Activated naive CD4-positive, alpha-beta T cell treated with anti-CD3 and anti-CD28 coated beads for 36 hours (primary cell): ENCODE results near the gene DQX1. TPM values are rescaled to one million over a fixed set of nuclear protein-coding genes. Genes with fewer than 3 reads are reported as not detected.
A peak's percentile ranks its signal among the peaks of the same experiment; 100 is the strongest.

Experiments
- CTCF ChIA-PET: fragments of 350-600 bp; sonication (Branson Sonifier 250); formaldehyde crosslinking; loops from one replicate; lab custom pipeline; 2021; ENCODE audit warnings: antibody characterized with exemption; lab: Charles Lee
- DNase-seq: peaks from one replicate; pipeline ENCODE4 v3.0.0-alpha.2; 2020
- H3K27ac Mint-ChIP-seq: one replicate; pipeline ENCODE4 v1.8.0; 2021; ENCODE audit warnings: mild to moderate bottlenecking, mixed read lengths
- H3K27me3 Mint-ChIP-seq: one replicate; pipeline ENCODE4 v1.8.0; 2021; ENCODE audit warnings: low read depth, mixed read lengths
- H3K36me3 Mint-ChIP-seq: one replicate; pipeline ENCODE4 v1.8.0; 2021; ENCODE audit warnings: low read depth, mixed read lengths
- H3K4me1 Mint-ChIP-seq: one replicate; pipeline ENCODE4 v1.8.0; 2021; ENCODE audit warnings: low read depth, mixed read lengths
- H3K4me3 Mint-ChIP-seq: one replicate; pipeline ENCODE4 v1.8.0; 2021; ENCODE audit warnings: mild to moderate bottlenecking, moderate library complexity, mixed read lengths
- H3K9me3 Mint-ChIP-seq: one replicate; pipeline ENCODE4 v1.8.0; 2021; ENCODE audit warnings: mixed read lengths
- intact Hi-C: fragments of 100-400 bp; cut with micrococcal nuclease; formaldehyde crosslinking; loops from one replicate; pipeline ENCODE4 v1.15.1; 2023
- total RNA-seq, 2 experiments: library from RNA; stranded (reverse); gene quantifications; one replicate each; pipeline ENCODE4 v1.2.3, GENCODE V29; 2021

DQX1 gene
- total RNA-seq = under 1 TPM; 0.10 to 0.45 TPM

- intact Hi-C loops = no loop called here
- Mint-ChIP-seq H3K4me3 (no peak within 1 kb of the TSS), H3K4me1 (peaks cover 27% of the 10 kb centered on the region), H3K9me3 (no peaks in the 10 kb centered on the region), H3K27ac (peak within 1 kb of the TSS; percentile 9), H3K27me3 (no peaks in the 10 kb centered on the region), H3K36me3 (peaks cover 36% of the 10 kb centered on the region)
- CTCF ChIA-PET = interaction anchor here (1.1 kb wide), 1 partner anchor 62 kb away, joined by 5 read pairs; no protein-coding TSS in a partner anchor
- DNase-seq = peak; percentile 33
Measured at GRCh38 chr2:74525717-74526648, at the start of gene DQX1. Gene DQX1 (minus strand): TSS chr2:74526231. CDS start chr2:74525729, 502 bp downstream.

GRCh38 chr2:74575320-74575719 lies 49.3 kb upstream of the DQX1 start:
- intact Hi-C loops = no loop called here
- CTCF ChIA-PET = interaction anchor here (1.0 to 12.8 kb wide), 4 partner anchors 11 to 93 kb away, joined by 4 to 144 read pairs (median 6); partner anchors contain the start of genes CCDC142 and TTC31

GRCh38 chr2:74573747-74574562 lies 47.9 kb upstream of the DQX1 start:
- CTCF ChIA-PET = interaction anchor here (0.7 to 12.8 kb wide), 3 partner anchors 12 to 18 kb away, joined by 3 to 144 read pairs (median 3); no protein-coding TSS in a partner anchor

More at GRCh38 chr2:74575320-74575719, 49.3 kb upstream of the DQX1 start:
- Mint-ChIP-seq H3K4me1 (peaks cover 28% of the 10 kb centered on the region), H3K27me3 (no peaks in the 10 kb centered on the region), H3K9me3 (no peaks in the 10 kb centered on the region), H3K36me3 (no peaks in the 10 kb centered on the region), H3K27ac (no peak overlapping the region), H3K4me3 (no peak overlapping the region)
- no peak for DNase-seq

GRCh38 chr2:74572178-74572925 lies 46.3 kb upstream of the DQX1 start:
- no peak for DNase-seq
- no peak overlapping the region for H3K4me3 Mint-ChIP-seq
- H3K36me3 Mint-ChIP-seq = no peaks in the 10 kb centered on the region
- H3K27me3 Mint-ChIP-seq = no peaks in the 10 kb centered on the region
- H3K27ac Mint-ChIP-seq = no peak overlapping the region
- no peaks in the 10 kb centered on the region for H3K9me3 Mint-ChIP-seq
- CTCF ChIA-PET = interaction anchor here (0.7 to 12.8 kb wide), 3 partner anchors 14 to 56 kb away, joined by 3 to 144 read pairs (median 3); no protein-coding TSS in a partner anchor
- intact Hi-C loops = no loop called here
- peaks cover 38% of the 10 kb centered on the region for H3K4me1 Mint-ChIP-seq

More at GRCh38 chr2:74573747-74574562, 47.9 kb upstream of the DQX1 start:
- Mint-ChIP-seq H3K36me3 (no peaks in the 10 kb centered on the region), H3K27ac (peak overlapping the region; percentile 68), H3K4me3 (peak overlapping the region; percentile 38), H3K9me3 (no peaks in the 10 kb centered on the region), H3K4me1 (peaks cover 34% of the 10 kb centered on the region), H3K27me3 (no peaks in the 10 kb centered on the region)
- intact Hi-C loops = loop anchor here (1.0 kb wide), 1 partner anchor 8 kb away; no protein-coding TSS in a partner anchor
- DNase-seq = peak; percentile 52

- no peak overlapping the region for H3K27ac Mint-ChIP-seq
- H3K9me3 Mint-ChIP-seq = no peaks in the 10 kb centered on the region
- no peak overlapping the region for H3K4me3 Mint-ChIP-seq
- intact Hi-C loops = loop anchor here (1.0 kb wide), 2 partner anchors 13 to 88 kb away; partner anchors contain the start of gene TTC31
- CTCF ChIA-PET = interaction anchor here (0.7 to 12.8 kb wide), 2 partner anchors 15 to 30 kb away, joined by 3 to 144 read pairs; no protein-coding TSS in a partner anchor
- H3K27me3 Mint-ChIP-seq = no peaks in the 10 kb centered on the region
- peaks cover 45% of the 10 kb centered on the region for H3K4me1 Mint-ChIP-seq
- peak; percentile 53 for DNase-seq
- no peaks in the 10 kb centered on the region for H3K36me3 Mint-ChIP-seq
Measured at GRCh38 chr2:74571058-74571457, 45.0 kb upstream of the DQX1 start.

- no peaks in the 10 kb centered on the region for H3K36me3 Mint-ChIP-seq
- DNase-seq = no peak
- H3K27ac Mint-ChIP-seq = no peak overlapping the region
- CTCF ChIA-PET = interaction anchor here (0.6 to 12.8 kb wide), 2 partner anchors 16 to 145 kb away, joined by 3 to 144 read pairs; no protein-coding TSS in a partner anchor
- H3K4me3 Mint-ChIP-seq = no peak overlapping the region
- intact Hi-C loops = loop anchor here (5.0 kb wide), 1 partner anchor 278 kb away; no protein-coding TSS in a partner anchor
- H3K27me3 Mint-ChIP-seq = no peaks in the 10 kb centered on the region
- peaks cover 50% of the 10 kb centered on the region for H3K4me1 Mint-ChIP-seq
- H3K9me3 Mint-ChIP-seq = no peaks in the 10 kb centered on the region
Measured at GRCh38 chr2:74569686-74570085, 43.7 kb upstream of the DQX1 start.

- Mint-ChIP-seq H3K27ac (no peak overlapping the region), H3K36me3 (no peaks in the 10 kb centered on the region), H3K9me3 (no peaks in the 10 kb centered on the region), H3K27me3 (peaks cover 5% of the 10 kb centered on the region), H3K4me1 (peaks cover 38% of the 10 kb centered on the region), H3K4me3 (no peak overlapping the region)
- no peak for DNase-seq
- CTCF ChIA-PET = interaction anchor here (1.0 to 12.8 kb wide), 6 partner anchors 9 to 85 kb away, joined by 3 to 144 read pairs (median 4); partner anchors contain the start of genes CCDC142 and TTC31
- intact Hi-C loops = loop anchor here (5.0 kb wide), 1 partner anchor 279 kb away; no protein-coding TSS in a partner anchor
Measured at GRCh38 chr2:74567881-74568280, 41.9 kb upstream of the DQX1 start.

- H3K4me3 Mint-ChIP-seq = peak overlapping the region; percentile 31
- H3K4me1 Mint-ChIP-seq = peaks cover 35% of the 10 kb centered on the region
- no peaks in the 10 kb centered on the region for H3K36me3 Mint-ChIP-seq
- CTCF ChIA-PET = interaction anchor here (0.9 to 12.8 kb wide), 7 partner anchors 10 to 84 kb away, joined by 3 to 144 read pairs (median 5); partner anchors contain the start of genes CCDC142 and TTC31
- no peak for DNase-seq
- peak overlapping the region; percentile 87 for H3K27ac Mint-ChIP-seq
- peaks cover 11% of the 10 kb centered on the region for H3K27me3 Mint-ChIP-seq
- H3K9me3 Mint-ChIP-seq = no peaks in the 10 kb centered on the region
- intact Hi-C loops = loop anchor here (1.0 to 5.0 kb wide), 4 partner anchors 8 to 281 kb away; partner anchors contain the start of gene DOK1
Measured at GRCh38 chr2:74566754-74567085, 40.7 kb upstream of the DQX1 start.

GRCh38 chr2:74566076-74566753 lies 40.2 kb upstream of the DQX1 start:
- Mint-ChIP-seq H3K36me3 (no peaks in the 10 kb centered on the region), H3K4me1 (peaks cover 35% of the 10 kb centered on the region), H3K9me3 (no peaks in the 10 kb centered on the region), H3K27ac (peak overlapping the region; percentile 87), H3K4me3 (peak overlapping the region; percentile 31), H3K27me3 (peaks cover 12% of the 10 kb centered on the region)
- CTCF ChIA-PET = interaction anchor here (0.9 to 12.8 kb wide), 7 partner anchors 10 to 83 kb away, joined by 3 to 144 read pairs (median 5); partner anchors contain the start of genes CCDC142 and TTC31
- intact Hi-C loops = loop anchor here (1.0 to 5.0 kb wide), 4 partner anchors 8 to 281 kb away; partner anchors contain the start of gene DOK1
- peak; percentile 42 for DNase-seq

GRCh38 chr2:74564222-74564621 lies 38.2 kb upstream of the DQX1 start:
- Mint-ChIP-seq H3K9me3 (no peaks in the 10 kb centered on the region), H3K36me3 (no peaks in the 10 kb centered on the region), H3K4me1 (peaks cover 32% of the 10 kb centered on the region), H3K4me3 (no peak overlapping the region), H3K27ac (no peak overlapping the region), H3K27me3 (peaks cover 18% of the 10 kb centered on the region)
- CTCF ChIA-PET = no interaction called here
- DNase-seq = no peak
- intact Hi-C loops = no loop called here
